Globus pallidus (tissue), 1 donor: ENCODE results near the gene SRC.

Source experiments
- DNase-seq: peaks from one replicate; pipeline ENCODE4 v3.0.0-alpha.2; 2015; ENCODE audit warnings: low spot score

Gene SRC

GRCh38 chr20:37454636-37455385 is 108.9 kb downstream of the SRC start:
- DNase-seq, result no peak
